HEK293T (cell line): ENCODE results near the gene SSX2IP.

Experiments used
- CTCF ChIA-PET: fragments of 350-600 bp; formaldehyde crosslinking; extraction: SDS; loops from one replicate; lab custom pipeline; 2021; ENCODE audit warnings: antibody characterized with exemption, inconsistent platforms; lab: Yijun Ruan, JAX
- POLR2A ChIA-PET: fragments of 350-600 bp; formaldehyde crosslinking; extraction: SDS; loops from one replicate; lab custom pipeline; 2020; ENCODE audit warnings: antibody characterized with exemption, inconsistent platforms; lab: Yijun Ruan, JAX
- DNase-seq: peaks from one replicate; pipeline ENCODE4 v3.0.0; 2012; ENCODE audit warnings: mixed read lengths; ENCODE audit errors: extremely low spot score
- ARNT ChIP-seq: fragments of 450-650 bp; IDR thresholded peaks from 2 replicates; pipeline ENCODE4 v1.6.1; 2017; ENCODE audit warnings: mild to moderate bottlenecking
- BHLHE40 ChIP-seq: fragments of 450-650 bp; IDR thresholded peaks from 2 replicates; pipeline ENCODE4 v1.6.1; 2016; ENCODE audit warnings: mild to moderate bottlenecking, moderate library complexity, borderline replicate concordance
- CTBP1 ChIP-seq: fragments of 450-650 bp; IDR thresholded peaks from 2 replicates; pipeline ENCODE4 v1.6.1; 2016; ENCODE audit warnings: borderline replicate concordance
- ELF4 ChIP-seq: fragments of 450-650 bp; IDR thresholded peaks from 2 replicates; pipeline ENCODE4 v1.6.1; 2017; ENCODE audit warnings: antibody characterized with exemption
- FOXA1 ChIP-seq: fragments of 450-650 bp; IDR thresholded peaks from 2 replicates; pipeline ENCODE4 v1.6.1; 2016; ENCODE audit warnings: mild to moderate bottlenecking
- FOXK2 ChIP-seq: fragments of 450-650 bp; IDR thresholded peaks from 2 replicates; pipeline ENCODE4 v1.6.1; 2016; ENCODE audit warnings: mild to moderate bottlenecking
- FOXM1 ChIP-seq: fragments of 450-650 bp; IDR thresholded peaks from 2 replicates; pipeline ENCODE4 v1.6.1; 2017; ENCODE audit warnings: mild to moderate bottlenecking, borderline replicate concordance
- HDGF ChIP-seq: fragments of 450-650 bp; IDR thresholded peaks from 2 replicates; pipeline ENCODE4 v1.6.1; 2017; ENCODE audit warnings: antibody characterized with exemption, borderline replicate concordance
- L3MBTL2 ChIP-seq: fragments of 450-650 bp; conservative IDR thresholded peaks from 2 replicates; pipeline ENCODE4 v1.6.1; 2016; ENCODE audit warnings: mild to moderate bottlenecking
- LEF1 ChIP-seq: fragments of 450-650 bp; IDR thresholded peaks from 2 replicates; pipeline ENCODE4 v1.6.1; 2017; ENCODE audit warnings: mild to moderate bottlenecking, borderline replicate concordance
- NFRKB ChIP-seq: fragments of 450-650 bp; IDR thresholded peaks from 2 replicates; pipeline ENCODE4 v1.6.1; 2016; ENCODE audit warnings: mild to moderate bottlenecking, moderate library complexity
- PKNOX1 ChIP-seq: fragments of 450-650 bp; IDR thresholded peaks from 2 replicates; pipeline ENCODE4 v1.6.1; 2016
- SP1 ChIP-seq: fragments of 450-650 bp; IDR thresholded peaks from 2 replicates; pipeline ENCODE4 v1.6.1; 2017
- SUZ12 ChIP-seq: fragments of 450-650 bp; IDR thresholded peaks from 2 replicates; pipeline ENCODE4 v1.6.1; 2016; ENCODE audit warnings: mild to moderate bottlenecking
- TARDBP ChIP-seq: fragments of 450-650 bp; IDR thresholded peaks from 2 replicates; pipeline ENCODE4 v1.6.1; 2016
- ZNF384 ChIP-seq: fragments of 450-650 bp; IDR thresholded peaks from 2 replicates; pipeline ENCODE4 v1.6.1; 2016

The SSX2IP gene

DNA sequence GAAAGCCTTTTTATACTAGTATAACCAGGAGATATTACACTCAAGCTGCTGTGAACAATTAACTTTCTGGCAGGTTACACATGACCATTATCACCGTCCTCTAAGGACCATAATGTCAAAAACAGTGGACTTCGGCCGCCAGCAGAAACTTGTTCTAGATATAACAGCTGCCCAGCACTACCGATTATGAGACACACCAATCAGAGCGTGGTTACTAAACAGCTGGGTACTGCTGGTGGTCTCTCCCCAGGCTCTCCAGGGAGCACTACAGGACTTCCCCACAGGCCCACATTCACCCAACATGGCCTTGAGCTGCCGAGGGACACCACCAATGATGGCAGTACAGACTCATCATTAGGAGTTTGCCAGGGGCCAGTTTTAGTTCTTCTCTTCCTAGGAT lies 58.1 kb downstream of the SSX2IP start:
- TF ChIP-seq ARNT: no peak
- TF ChIP-seq NFRKB: no peak
- TF ChIP-seq FOXK2: no peak
- no peak for TF ChIP-seq CTBP1
- no peak for TF ChIP-seq HDGF
- no peak for TF ChIP-seq FOXM1
- no peak for TF ChIP-seq ELF4
- TF ChIP-seq BHLHE40: no peak
- no peak for TF ChIP-seq SP1
- no peak for TF ChIP-seq PKNOX1
- TF ChIP-seq TARDBP: no peak
- no peak for TF ChIP-seq SUZ12
- TF ChIP-seq LEF1: no peak
- TF ChIP-seq L3MBTL2: no peak
- POLR2A ChIA-PET: no interaction called here
- CTCF ChIA-PET: no interaction called here
- DNase-seq: no peak

DNA sequence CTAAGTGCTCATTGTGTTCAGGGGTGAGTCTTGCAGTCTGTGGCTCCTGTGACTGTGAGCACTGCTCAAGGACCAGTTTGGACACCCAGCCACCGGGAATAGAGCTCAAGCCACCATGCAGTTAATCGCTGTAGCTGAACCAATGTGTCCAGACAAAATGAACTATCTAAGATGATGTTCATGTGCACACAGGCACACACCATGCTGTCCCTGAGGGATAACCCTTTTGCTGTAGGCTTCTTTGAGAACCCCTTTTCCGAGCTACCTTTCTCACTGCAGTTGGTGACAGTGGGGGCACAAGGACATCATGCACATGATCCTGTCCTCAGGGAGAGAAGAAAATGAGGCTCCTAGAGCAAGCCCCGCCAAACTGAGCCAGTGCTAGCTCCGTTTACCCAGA lies 65.4 kb downstream of the SSX2IP start:
- no peak for TF ChIP-seq FOXM1
- no peak for TF ChIP-seq TARDBP
- no peak for TF ChIP-seq SUZ12
- TF ChIP-seq CTBP1: no peak
- POLR2A ChIA-PET: no interaction called here
- CTCF ChIA-PET: no interaction called here
- DNase-seq: no peak

GRCh38 chr1:84621553-84621952 lies 68.7 kb downstream of the SSX2IP start:
- POLR2A ChIA-PET: no interaction called here
- CTCF ChIA-PET: interaction anchor here (0.6 kb wide), 1 partner anchor 285 kb away, joined by 3 read pairs; no protein-coding TSS in a partner anchor
- DNase-seq: no peak
- no peak for TF ChIP-seq FOXM1
- TF ChIP-seq SP1: no peak
- no peak for TF ChIP-seq NFRKB
- TF ChIP-seq ARNT: no peak
- TF ChIP-seq FOXA1: no peak
- no peak for TF ChIP-seq ELF4
- no peak for TF ChIP-seq L3MBTL2
- TF ChIP-seq ZNF384: no peak
- no peak for TF ChIP-seq PKNOX1
- no peak for TF ChIP-seq CTBP1
- TF ChIP-seq TARDBP: no peak
- no peak for TF ChIP-seq FOXK2
- TF ChIP-seq HDGF: no peak
- TF ChIP-seq BHLHE40: no peak
- TF ChIP-seq LEF1: no peak
- no peak for TF ChIP-seq SUZ12

GRCh38 chr1:84620720-84621313 lies 69.4 kb downstream of the SSX2IP start:
- CTCF ChIA-PET: interaction anchor here (0.7 to 1.6 kb wide), 7 partner anchors 9 to 301 kb away, joined by 3 to 7 read pairs (median 4); partner anchors contain the start of genes CTBS, GNG5 and SPATA1
- POLR2A ChIA-PET: interaction anchor here (1.0 to 1.2 kb wide), 2 partner anchors 68 to 139 kb away, joined by 3 read pairs; no protein-coding TSS in a partner anchor
- peak; percentile 97 for DNase-seq
- peak; percentile 87 for TF ChIP-seq L3MBTL2
- TF ChIP-seq SP1: no peak
- 0 out of 2 replicates have a peak, but pooled peaks have one; percentile 29 for TF ChIP-seq TARDBP

DNA sequence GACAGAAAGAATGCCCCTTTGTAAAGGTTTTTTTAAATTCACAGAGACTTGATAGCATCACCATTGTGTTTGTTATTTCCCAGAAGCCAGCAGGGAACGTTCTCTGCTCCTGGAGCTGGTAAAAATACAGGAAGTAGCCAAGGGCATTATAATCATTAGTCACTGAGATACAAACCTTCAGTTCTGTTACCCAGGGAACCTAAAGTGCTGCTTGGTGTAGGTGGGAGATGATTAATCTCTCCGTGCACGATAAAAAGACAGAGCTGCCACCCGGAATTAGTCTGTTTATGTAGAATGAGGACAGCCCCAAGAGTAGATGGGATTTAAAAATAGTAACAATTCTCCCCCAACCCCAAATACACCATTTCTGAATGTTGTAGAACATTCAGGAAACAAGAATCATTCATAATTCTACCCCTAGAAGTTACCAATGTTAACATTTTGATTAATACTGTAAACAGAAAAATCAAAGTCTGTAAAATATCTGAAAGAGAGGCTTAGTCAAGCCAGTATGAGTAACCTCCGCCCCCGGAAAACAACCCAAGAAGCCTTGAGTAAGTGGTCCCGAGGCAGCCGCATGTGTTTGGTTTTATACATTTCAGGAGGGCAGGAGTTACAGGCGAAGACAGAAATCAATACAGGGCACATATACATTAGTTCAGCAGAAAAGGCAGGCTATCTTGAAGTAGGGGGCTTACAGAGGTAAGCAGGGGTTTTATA lies 70.7 kb downstream of the SSX2IP start:
- ChIA-PET CTCF (interaction anchor here (0.8 to 1.6 kb wide), 4 partner anchors 10 to 46 kb away, joined by 3 to 7 read pairs (median 4); partner anchors contain the start of gene CTBS), POLR2A (interaction anchor here (1.0 to 2.1 kb wide), 3 partner anchors 69 to 140 kb away, joined by 3 to 6 read pairs (median 3); partner anchors contain the start of genes GNG5 and SPATA1)
- TF ChIP-seq BHLHE40 (no peak), HDGF (no peak), L3MBTL2 (peak; percentile 67)
- DNase-seq: peak; percentile 30

DNA sequence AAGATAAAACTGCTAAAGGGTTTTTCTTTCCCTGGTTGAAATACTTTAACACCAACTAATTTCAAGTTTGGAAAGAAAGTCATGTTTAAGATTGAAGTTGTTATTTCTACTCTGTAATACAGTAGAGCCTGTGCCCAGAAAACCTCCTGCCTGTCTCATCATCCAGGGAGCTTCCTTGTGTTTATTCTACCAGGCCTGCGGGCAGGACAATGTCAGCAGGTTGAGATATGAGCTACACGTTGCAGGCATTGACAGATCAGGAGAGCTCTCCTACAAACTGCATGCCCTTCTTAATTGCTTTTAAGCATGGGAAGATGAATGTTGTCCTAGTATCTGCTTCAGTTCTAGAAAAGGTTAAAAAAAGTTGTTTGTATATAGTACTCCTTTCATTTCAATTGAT lies 72.9 kb downstream of the SSX2IP start:
- CTCF ChIA-PET: no interaction called here
- TF ChIP-seq SP1 (no peak), SUZ12 (no peak), PKNOX1 (no peak), HDGF (no peak), LEF1 (no peak), CTBP1 (no peak)
- POLR2A ChIA-PET: no interaction called here
- no peak for DNase-seq

DNA sequence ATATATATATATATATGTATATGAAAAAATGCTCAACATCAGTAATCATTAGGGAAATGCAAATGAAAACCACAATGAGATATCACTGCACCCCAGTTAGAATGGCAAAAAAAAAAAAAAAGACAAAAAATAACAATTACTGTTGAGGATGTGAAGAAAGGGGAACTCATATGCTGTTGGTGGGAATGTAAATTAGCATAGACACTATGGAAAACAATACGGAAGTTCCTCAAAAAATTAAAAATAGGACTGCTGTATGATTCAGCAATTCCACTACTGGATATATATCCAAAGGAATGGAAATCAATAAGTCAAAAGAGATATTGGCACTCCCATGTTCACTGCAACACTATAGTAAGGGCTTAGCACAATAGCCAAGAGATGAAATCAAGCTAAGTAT lies 74.5 kb downstream of the SSX2IP start:
- ChIA-PET CTCF (no interaction called here), POLR2A (no interaction called here)
- DNase-seq: no peak
- TF ChIP-seq TARDBP (no peak), ZNF384 (no peak), ELF4 (no peak), FOXM1 (no peak), SUZ12 (no peak), PKNOX1 (no peak)
